PC-9 (cell line): ENCODE measurements around the gene CSK. TPM values are rescaled to one million over a fixed set of nuclear protein-coding genes. Genes with fewer than 3 reads are reported as not detected.

Experiments
- BruUV-seq: library from RNA; stranded (reverse); fragments of 400-500 nt; replicated peaks from 2 replicates; lab custom pipeline; 2021; lab: Mats Ljungman, UMichigan
- CTCF ChIA-PET: fragments of 300-600 bp; sonication (Branson Sonifier 250); formaldehyde crosslinking; loops from one replicate; lab custom pipeline; 2022; ENCODE audit warnings: antibody characterized with exemption; lab: Charles Lee
- POLR2A ChIA-PET: fragments of 300-600 bp; sonication (Branson Sonifier 250); formaldehyde crosslinking; loops from one replicate; lab custom pipeline; 2022; ENCODE audit warnings: antibody characterized with exemption; ENCODE audit not compliant: unreplicated experiment; lab: Charles Lee
- DNase-seq, 2 experiments: peaks; one replicate each; pipeline versions ENCODE4 v3.0.0 to v3.0.0-alpha.2; 2015 to 2022; ENCODE audit warnings: mixed read lengths in 1 of 2
- H2AFZ ChIP-seq: fragments of 200-600 bp; sonication (generic); 2 replicates; pipeline ENCODE4 v1.8.1; 2017; ENCODE audit warnings: antibody characterized with exemption
- H3F3A ChIP-seq: fragments of 200-600 bp; sonication (generic); 2 replicates; pipeline ENCODE4 v1.8.1; 2017; ENCODE audit warnings: antibody characterized with exemption, mild to moderate bottlenecking, low read depth; ENCODE audit not compliant: insufficient read depth
- H3K27ac ChIP-seq: fragments of 200-600 bp; sonication (generic); 2 replicates; pipeline ENCODE4 v1.6.1; 2016; ENCODE audit warnings: mixed run types
- H3K27me3 ChIP-seq: fragments of 200-600 bp; sonication (generic); 2 replicates; pipeline ENCODE4 v1.6.1; 2016; ENCODE audit warnings: low read depth, mixed run types; ENCODE audit not compliant: insufficient read depth
- H3K36me3 ChIP-seq: fragments of 200-600 bp; sonication (generic); 2 replicates; pipeline ENCODE4 v1.6.1; 2016; ENCODE audit warnings: low read depth, mixed run types
- H3K4me1 ChIP-seq: fragments of 200-600 bp; sonication (generic); replicated peaks from 2 replicates; pipeline ENCODE4 v1.6.1; 2016; ENCODE audit warnings: mixed run types; ENCODE audit not compliant: insufficient read depth
- H3K4me2 ChIP-seq: fragments of 200-600 bp; sonication (generic); 2 replicates; pipeline ENCODE4 v1.6.1; 2017; ENCODE audit warnings: mixed run types
- H3K4me3 ChIP-seq: fragments of 200-600 bp; sonication (generic); 2 replicates; pipeline ENCODE4 v1.6.1; 2016; ENCODE audit warnings: mixed run types
- H3K79me2 ChIP-seq: fragments of 200-600 bp; sonication (generic); 2 replicates; pipeline ENCODE4 v1.6.1; 2017; ENCODE audit warnings: low read depth, mixed run types
- H3K9me2 ChIP-seq: fragments of 200-600 bp; sonication (generic); 2 replicates; pipeline ENCODE4 v1.8.1; 2017; ENCODE audit warnings: mild to moderate bottlenecking; ENCODE audit not compliant: insufficient read depth
- H3K9me3 ChIP-seq: fragments of 200-600 bp; sonication (generic); 2 replicates; pipeline ENCODE4 v1.8.1; 2016; ENCODE audit warnings: low read depth; ENCODE audit not compliant: insufficient read depth
- H4K20me1 ChIP-seq: fragments of 200-600 bp; sonication (generic); 2 replicates; pipeline ENCODE4 v1.8.1; 2017; ENCODE audit not compliant: insufficient read depth
- EZH2 ChIP-seq: fragments of 200-600 bp; sonication (generic); IDR thresholded peaks from 2 replicates; pipeline ENCODE4 v1.8.0; 2017; ENCODE audit warnings: antibody characterized with exemption, low read depth
- intact Hi-C: fragments of 100-400 bp; cut with micrococcal nuclease; formaldehyde crosslinking; loops from one replicate; pipeline ENCODE4 v1.10.0; 2022; ENCODE audit not compliant: unreplicated experiment
- total RNA-seq: library from RNA; stranded (reverse); gene quantifications from 2 replicates; pipeline ENCODE4 v1.2.3, GENCODE V29; 2021
- TF ChIP-seq, protein P1 (sequence below): fragments of 200-600 bp; sonication (generic); conservative IDR thresholded peaks from 2 replicates; pipeline ENCODE4 v1.6.1; 2017; ENCODE audit warnings: mixed run types, antibody characterized with exemption, mild to moderate bottlenecking, moderate library complexity

CSK gene
- total RNA-seq, 1 experiment from 2014 or later = 78.3 TPM

DNA sequence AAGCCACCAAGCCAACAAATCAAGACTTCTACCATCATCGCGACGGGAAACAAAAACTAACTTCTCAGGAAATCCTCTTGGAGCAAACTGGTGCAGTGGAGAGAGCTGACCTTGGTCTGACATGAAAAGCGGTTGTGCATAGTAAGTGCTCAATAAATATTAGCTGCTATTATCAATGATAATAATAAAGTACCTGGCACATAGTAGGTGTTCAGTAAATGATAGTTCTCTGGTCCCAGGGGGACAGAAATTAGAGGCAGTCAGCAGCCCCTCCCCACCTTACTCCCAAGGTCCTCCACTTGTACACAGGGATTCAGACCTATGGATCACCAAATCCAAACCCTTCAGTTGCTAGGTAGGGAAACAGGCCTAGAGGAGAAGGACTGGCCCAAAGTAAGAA, 6.0 kb upstream of the CSK start:
- H3K4me3 ChIP-seq = no peak overlapping the region
- no peaks in the 10 kb centered on the region for H3K36me3 ChIP-seq

DNA sequence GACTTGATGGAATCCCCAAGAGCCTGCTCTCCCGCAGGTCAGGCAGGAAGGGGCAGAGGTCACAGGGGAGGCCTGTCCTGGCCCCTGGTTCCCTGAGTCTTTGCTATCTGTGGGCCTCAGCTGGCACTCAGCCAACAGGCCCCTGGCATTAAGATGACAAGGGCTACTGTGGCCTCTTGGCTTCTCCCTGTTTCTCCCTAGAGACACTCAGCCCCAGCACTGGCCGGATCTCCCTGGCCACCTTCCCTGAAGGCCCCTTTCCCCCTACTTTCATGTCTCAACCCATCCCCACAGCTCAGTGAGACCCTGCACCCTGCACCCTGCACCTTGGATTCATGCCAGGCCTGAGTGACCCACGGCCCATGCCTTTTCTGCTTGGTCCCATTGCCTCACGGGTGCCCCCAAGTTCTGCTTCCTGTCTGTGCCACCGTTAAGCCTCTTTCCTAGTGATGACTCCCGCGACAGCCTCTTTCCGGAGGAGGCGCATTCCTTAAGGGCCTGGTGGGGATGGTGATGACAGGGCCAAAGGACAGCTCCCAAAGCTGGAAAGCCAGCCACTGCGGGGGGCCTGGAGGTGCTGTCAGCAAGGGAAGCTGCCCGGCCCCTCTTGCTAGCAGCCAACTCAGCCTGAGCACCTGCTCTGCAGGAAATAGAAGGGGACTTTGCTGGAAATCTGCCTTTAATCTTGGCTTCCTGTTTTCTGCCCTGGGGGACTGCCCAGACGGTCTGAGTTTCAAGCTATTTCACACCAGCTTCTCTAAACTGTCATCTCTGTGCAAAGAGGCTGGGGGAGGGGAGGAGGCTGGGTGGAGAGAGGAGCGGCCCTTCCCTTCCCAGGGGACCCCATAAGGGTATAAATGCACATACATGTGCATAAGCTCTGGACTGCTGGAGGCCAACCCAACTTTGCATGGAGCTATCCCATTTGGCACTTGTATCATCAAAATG, 4.8 kb upstream of the CSK start:
- H3K4me3 ChIP-seq = no peak overlapping the region
- no peaks in the 10 kb centered on the region for H3K9me2 ChIP-seq
- no TSS peak for BruUV-seq
- H3K4me2 ChIP-seq = no peak overlapping the region
- no peaks in the 10 kb centered on the region for H3K9me3 ChIP-seq
- H3K27me3 ChIP-seq = no peaks in the 10 kb centered on the region
- intact Hi-C loops = no loop called here
- H3K79me2 ChIP-seq = no peaks in the 10 kb centered on the region
- CTCF ChIA-PET = interaction anchor here (0.6 to 1.4 kb wide), 3 partner anchors 10 to 329 kb away, joined by 3 read pairs; no protein-coding TSS in a partner anchor
- H3F3A ChIP-seq = peaks cover 7% of the 10 kb centered on the region; the same call in 1 of the 2 replicates
- H3K4me1 ChIP-seq = peaks cover 17% of the 10 kb centered on the region
- H3K36me3 ChIP-seq = no peaks in the 10 kb centered on the region
- TF ChIP-seq, protein P1, sequence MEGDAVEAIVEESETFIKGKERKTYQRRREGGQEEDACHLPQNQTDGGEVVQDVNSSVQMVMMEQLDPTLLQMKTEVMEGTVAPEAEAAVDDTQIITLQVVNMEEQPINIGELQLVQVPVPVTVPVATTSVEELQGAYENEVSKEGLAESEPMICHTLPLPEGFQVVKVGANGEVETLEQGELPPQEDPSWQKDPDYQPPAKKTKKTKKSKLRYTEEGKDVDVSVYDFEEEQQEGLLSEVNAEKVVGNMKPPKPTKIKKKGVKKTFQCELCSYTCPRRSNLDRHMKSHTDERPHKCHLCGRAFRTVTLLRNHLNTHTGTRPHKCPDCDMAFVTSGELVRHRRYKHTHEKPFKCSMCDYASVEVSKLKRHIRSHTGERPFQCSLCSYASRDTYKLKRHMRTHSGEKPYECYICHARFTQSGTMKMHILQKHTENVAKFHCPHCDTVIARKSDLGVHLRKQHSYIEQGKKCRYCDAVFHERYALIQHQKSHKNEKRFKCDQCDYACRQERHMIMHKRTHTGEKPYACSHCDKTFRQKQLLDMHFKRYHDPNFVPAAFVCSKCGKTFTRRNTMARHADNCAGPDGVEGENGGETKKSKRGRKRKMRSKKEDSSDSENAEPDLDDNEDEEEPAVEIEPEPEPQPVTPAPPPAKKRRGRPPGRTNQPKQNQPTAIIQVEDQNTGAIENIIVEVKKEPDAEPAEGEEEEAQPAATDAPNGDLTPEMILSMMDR = no peak
- TF ChIP-seq EZH2 = no peak
- DNase-seq = no peak
- no peaks in the 10 kb centered on the region for H4K20me1 ChIP-seq
- no peak overlapping the region for H3K27ac ChIP-seq
- no peak overlapping the region for H2AFZ ChIP-seq
- POLR2A ChIA-PET = interaction anchor here (0.6 to 0.7 kb wide), 2 partner anchors 10 to 1000 kb away, joined by 4 to 7 read pairs; no protein-coding TSS in a partner anchor

More for the DNA sequence above, 6.0 kb upstream of the CSK start:
- Histone ChIP-seq H3K27ac (no peak overlapping the region), H3K9me2 (no peaks in the 10 kb centered on the region), H3K27me3 (no peaks in the 10 kb centered on the region), H3K4me2 (no peak overlapping the region), H2AFZ (no peak overlapping the region), H4K20me1 (no peaks in the 10 kb centered on the region), H3F3A (peaks cover 7% of the 10 kb centered on the region; the same call in 1 of the 2 replicates), H3K79me2 (no peaks in the 10 kb centered on the region), H3K4me1 (peaks cover 11% of the 10 kb centered on the region), H3K9me3 (no peaks in the 10 kb centered on the region)
- DNase-seq = no peak
- intact Hi-C loops = no loop called here
- no TSS peak for BruUV-seq
- no peak for TF ChIP-seq EZH2
- TF ChIP-seq, protein P1 = no peak
- ChIA-PET POLR2A (no interaction called here), CTCF (no interaction called here)

DNA sequence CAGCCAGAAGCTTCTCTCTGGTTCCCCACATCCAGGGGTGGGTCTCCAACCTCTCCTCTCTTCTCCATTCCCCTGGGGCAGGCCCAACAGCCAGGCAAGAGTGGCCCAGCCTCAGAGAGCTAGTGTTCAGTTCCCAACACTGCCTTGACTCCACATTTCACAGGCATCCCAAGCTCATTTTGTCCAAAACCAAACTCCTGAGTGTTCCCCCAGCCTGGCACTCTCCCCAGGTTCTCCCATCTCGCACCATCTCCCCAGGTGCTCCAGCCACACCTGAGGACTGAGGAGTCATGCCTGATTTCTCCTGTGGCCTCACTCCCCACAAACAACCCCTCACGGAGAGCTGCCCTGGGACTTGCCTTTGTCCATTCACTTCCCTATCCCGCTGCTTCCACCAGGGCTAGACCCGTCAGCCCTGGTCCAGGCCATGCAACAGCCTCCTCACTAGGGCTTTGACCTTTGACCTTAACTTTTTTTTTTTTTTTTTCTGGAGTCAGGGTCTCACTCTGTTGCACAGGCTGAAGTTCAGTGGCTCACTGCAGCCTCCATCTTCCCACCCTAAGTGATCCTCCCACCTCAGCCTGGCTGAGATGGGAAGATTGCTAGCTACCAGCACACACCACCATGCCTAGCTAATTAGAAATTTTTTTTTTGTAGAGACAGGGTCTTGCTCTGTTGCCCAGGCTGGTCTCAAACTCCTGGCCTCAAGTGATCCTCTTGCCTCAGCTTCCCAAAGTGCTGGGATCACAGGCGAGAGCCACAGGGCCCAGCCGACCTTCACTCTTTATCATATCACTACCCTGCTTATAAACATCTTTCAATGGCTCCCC, 3.9 kb upstream of the CSK start:
- intact Hi-C loops = no loop called here
- H3K4me3 ChIP-seq = no peak overlapping the region
- H3K27ac ChIP-seq = no peak overlapping the region
- BruUV-seq = no TSS peak
- no peak overlapping the region for H3K4me2 ChIP-seq
- peaks cover 6% of the 10 kb centered on the region for H3K79me2 ChIP-seq
- ChIA-PET CTCF (interaction anchor here (0.6 to 1.4 kb wide), 5 partner anchors 9 to 330 kb away, joined by 3 to 10 read pairs (median 3); no protein-coding TSS in a partner anchor), POLR2A (interaction anchor here (0.6 to 1.1 kb wide), 2 partner anchors 9 to 245 kb away, joined by 4 to 14 read pairs; no protein-coding TSS in a partner anchor)
- no peaks in the 10 kb centered on the region for H3K27me3 ChIP-seq
- no peaks in the 10 kb centered on the region for H3K9me2 ChIP-seq
- H2AFZ ChIP-seq = no peak overlapping the region
- peaks cover 21% of the 10 kb centered on the region for H3K4me1 ChIP-seq
- no peaks in the 10 kb centered on the region for H3K36me3 ChIP-seq
- H4K20me1 ChIP-seq = peaks cover 1% of the 10 kb centered on the region; the same call in 1 of the 2 replicates
- no peaks in the 10 kb centered on the region for H3K9me3 ChIP-seq
- peaks cover 7% of the 10 kb centered on the region; the same call in 1 of the 2 replicates for H3F3A ChIP-seq
- TF ChIP-seq EZH2 = no peak
- TF ChIP-seq, protein P1 = no peak
- no peak for DNase-seq
